Measurements from ENCODE around the gene EPHA10.
"Not testable (repeated sequence)": the region's sequence is repeated elsewhere in the genome, so short reads cannot be mapped to it uniquely, and the experiment has no call there.

The EPHA10 gene

GRCh38 chr1:37748565-37748964, 16.4 kb downstream of the EPHA10 start:
- TF ChIP-seq Cebpa-rat (IDR thresholded peaks at IDR 0.05) = no peak
- Histone ChIP-seq H3K4me1 (no peaks in the 10 kb centered on the region), H3K36me3 (no peaks in the 10 kb centered on the region), H3K27ac (no peak overlapping the region), H3K9ac (no peak overlapping the region), H3K9me3 (replicated peaks in 1 of 11) (peaks cover 7 to 21% (median 13%) of the 10 kb centered on the region in 11 experiments; a peak in 20 of 22 replicates), H3K4me2 (no peak overlapping the region), H3K27me3 (peaks cover 0 to 6% (median 0%) of the 10 kb centered on the region in 11 experiments; a peak in 6 of 22 replicates), H4K20me1 (no peaks in the 10 kb centered on the region), H3K4me3 (no peak overlapping the region)

GRCh38 chr1:37746806-37747205, 18.1 kb downstream of the EPHA10 start:
- Histone ChIP-seq H3K9ac (no peak overlapping the region), H3K36me3 (no peaks in the 10 kb centered on the region), H3K4me1 (no peaks in the 10 kb centered on the region), H3K27me3 (no peaks in the 10 kb centered on the region), H3K4me2 (no peak overlapping the region), H3K4me3 (no peak overlapping the region; a peak in 1 of 20 replicates), H3K9me3 (replicated peaks in 1 of 11) (peaks cover 7 to 21% (median 13%) of the 10 kb centered on the region in 11 experiments; a peak in 20 of 22 replicates), H3K27ac (no peak overlapping the region), H4K20me1 (no peaks in the 10 kb centered on the region)
- no peak for TF ChIP-seq Cebpa-rat (IDR thresholded peaks at IDR 0.05)

- Histone ChIP-seq H4K20me1 (no peaks in the 10 kb centered on the region), H3K9ac (no peak overlapping the region), H3K36me3 (no peaks in the 10 kb centered on the region), H3K27ac (no peak overlapping the region), H3K4me2 (no peak overlapping the region), H3K4me1 (no peaks in the 10 kb centered on the region), H3K9me3 (replicated peaks in 1 of 11) (peaks cover under 1 to 14% (median 6%) of the 10 kb centered on the region in 11 experiments; a peak in 18 of 22 replicates), H3K4me3 (no peak overlapping the region), H3K27me3 (no peaks in the 10 kb centered on the region)
- TF ChIP-seq Cebpa-rat (IDR thresholded peaks at IDR 0.05) = no peak
These were observed 23.3 kb downstream of the EPHA10 start for GRCh38 chr1:37741662-37742061.

GRCh38 chr1:37741130-37741529, 23.8 kb downstream of the EPHA10 start:
- Histone ChIP-seq H3K9me3 (replicated peaks in 1 of 11) (peaks cover 0 to 9% (median under 1%) of the 10 kb centered on the region in 11 experiments; a peak in 5 of 22 replicates), H3K4me2 (no peak overlapping the region), H3K27ac (no peak overlapping the region), H4K20me1 (no peaks in the 10 kb centered on the region), H3K4me3 (no peak overlapping the region), H3K9ac (no peak overlapping the region), H3K4me1 (no peaks in the 10 kb centered on the region), H3K27me3 (no peaks in the 10 kb centered on the region), H3K36me3 (no peaks in the 10 kb centered on the region)
- TF ChIP-seq Cebpa-rat (IDR thresholded peaks at IDR 0.05) = no peak

- no peak overlapping the region for H3K9ac ChIP-seq
These were observed 25.7 kb downstream of the EPHA10 start for GRCh38 chr1:37739222-37739621.

GRCh38 chr1:37738619-37739018, 26.3 kb downstream of the EPHA10 start:
- H3K4me3 ChIP-seq; H3K9ac ChIP-seq; H3K27me3 ChIP-seq; H3K27ac ChIP-seq; H3K36me3 ChIP-seq; H3K9me3 ChIP-seq (replicated peaks in 1 of 11); H3K4me1 ChIP-seq; H4K20me1 ChIP-seq; H3K4me2 ChIP-seq: not testable (repeated sequence)

More at GRCh38 chr1:37739222-37739621, 25.7 kb downstream of the EPHA10 start:
- Histone ChIP-seq H3K36me3 (no peaks in the 10 kb centered on the region), H3K4me1 (no peaks in the 10 kb centered on the region), H4K20me1 (no peaks in the 10 kb centered on the region), H3K4me2 (no peak overlapping the region), H3K4me3 (no peak overlapping the region), H3K27me3 (no peaks in the 10 kb centered on the region), H3K9me3 (replicated peaks in 1 of 11) (peaks cover 0 to 5% (median 0%) of the 10 kb centered on the region in 11 experiments; a peak in 1 of 22 replicates), H3K27ac (no peak overlapping the region)
- TF ChIP-seq Cebpa-rat (IDR thresholded peaks at IDR 0.05) = no peak

- H3K9me3 ChIP-seq (replicated peaks in 1 of 11); H4K20me1 ChIP-seq; H3K27me3 ChIP-seq; H3K4me1 ChIP-seq; H3K4me3 ChIP-seq; H3K27ac ChIP-seq; H3K4me2 ChIP-seq; H3K36me3 ChIP-seq; H3K9ac ChIP-seq: not testable (repeated sequence)
These were observed 26.9 kb downstream of the EPHA10 start for GRCh38 chr1:37737975-37738374.

- Histone ChIP-seq H3K4me2 (no peak overlapping the region), H3K9ac (no peak overlapping the region)
- TF ChIP-seq Cebpa-rat (IDR thresholded peaks at IDR 0.05) = no peak
These were observed 30.0 kb downstream of the EPHA10 start for GRCh38 chr1:37734629-37735591.

GRCh38 chr1:37732111-37732780, 32.7 kb downstream of the EPHA10 start:
- Histone ChIP-seq H3K4me3 (no peak overlapping the region), H3K9me3 (replicated peaks in 1 of 11) (0 out of 22 replicates have a peak, but pooled peaks cover 0 to 4% (median 0%) of the 10 kb centered on the region in 11 experiments), H4K20me1 (peaks cover 0 to 6% (median 0%) of the 10 kb centered on the region in 11 experiments; a peak in 2 of 22 replicates), H3K4me1 (peaks cover 0 to under 1% (median 0%) of the 10 kb centered on the region in 10 experiments; a peak in 1 of 20 replicates), H3K9ac (no peak overlapping the region), H3K4me2 (no peak overlapping the region), H3K36me3 (no peaks in the 10 kb centered on the region), H3K27me3 (no peaks in the 10 kb centered on the region), H3K27ac (no peak overlapping the region)
- TF ChIP-seq Cebpa-rat (IDR thresholded peaks at IDR 0.05) = no peak

More at GRCh38 chr1:37734629-37735591, 30.0 kb downstream of the EPHA10 start:
- Histone ChIP-seq H3K9me3 (replicated peaks in 1 of 11) (peaks cover 0 to 5% (median 0%) of the 10 kb centered on the region in 11 experiments; a peak in 1 of 22 replicates), H3K4me1 (no peaks in the 10 kb centered on the region), H3K4me3 (no peak overlapping the region), H4K20me1 (peaks cover 0 to 6% (median 0%) of the 10 kb centered on the region in 11 experiments; a peak in 1 of 22 replicates), H3K36me3 (no peaks in the 10 kb centered on the region), H3K27me3 (no peaks in the 10 kb centered on the region), H3K27ac (no peak overlapping the region)
